A673 (cell line): ENCODE results near the gene THOC6.

Source experiments
- EZH2 ChIP-seq: fragments of 200-600 bp; sonication (generic); IDR thresholded peaks from 2 replicates; pipeline ENCODE4 v1.6.1; 2017; ENCODE audit warnings: borderline replicate concordance, low read depth, mild to moderate bottlenecking, mixed read lengths, antibody characterized with exemption, low read length; ENCODE audit not compliant: poor library complexity, severe bottlenecking
- TF ChIP-seq, protein P1 (sequence below): fragments of 300-800, 200-600 bp; sonication (generic); conservative IDR thresholded peaks from 2 replicates; pipeline ENCODE4 v1.5.1; 2017; ENCODE audit warnings: low read depth, mild to moderate bottlenecking, antibody characterized with exemption, low read length, moderate library complexity, mixed read lengths

DNA sequence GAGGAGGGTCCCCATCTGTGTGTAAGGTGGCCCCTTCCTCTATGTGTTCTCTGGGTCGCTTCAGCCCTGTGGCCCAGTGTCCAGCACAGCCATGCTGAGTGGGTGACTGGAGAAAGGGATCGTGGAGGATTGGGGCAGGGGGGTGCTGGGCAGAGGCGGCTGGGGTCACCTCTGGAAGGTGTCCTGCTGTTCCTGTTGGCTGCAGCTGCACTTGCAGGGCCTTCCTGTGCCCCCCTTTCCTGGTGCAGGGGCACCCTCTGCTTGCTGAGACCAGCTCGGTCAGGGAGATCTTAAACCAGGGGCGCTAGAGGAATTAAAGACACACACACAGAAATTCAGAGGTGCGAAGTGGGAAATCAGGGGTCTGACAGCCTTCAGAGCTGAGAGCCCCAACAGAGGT is 52.7 kb downstream of the THOC6 start:
- TF ChIP-seq, protein P1, sequence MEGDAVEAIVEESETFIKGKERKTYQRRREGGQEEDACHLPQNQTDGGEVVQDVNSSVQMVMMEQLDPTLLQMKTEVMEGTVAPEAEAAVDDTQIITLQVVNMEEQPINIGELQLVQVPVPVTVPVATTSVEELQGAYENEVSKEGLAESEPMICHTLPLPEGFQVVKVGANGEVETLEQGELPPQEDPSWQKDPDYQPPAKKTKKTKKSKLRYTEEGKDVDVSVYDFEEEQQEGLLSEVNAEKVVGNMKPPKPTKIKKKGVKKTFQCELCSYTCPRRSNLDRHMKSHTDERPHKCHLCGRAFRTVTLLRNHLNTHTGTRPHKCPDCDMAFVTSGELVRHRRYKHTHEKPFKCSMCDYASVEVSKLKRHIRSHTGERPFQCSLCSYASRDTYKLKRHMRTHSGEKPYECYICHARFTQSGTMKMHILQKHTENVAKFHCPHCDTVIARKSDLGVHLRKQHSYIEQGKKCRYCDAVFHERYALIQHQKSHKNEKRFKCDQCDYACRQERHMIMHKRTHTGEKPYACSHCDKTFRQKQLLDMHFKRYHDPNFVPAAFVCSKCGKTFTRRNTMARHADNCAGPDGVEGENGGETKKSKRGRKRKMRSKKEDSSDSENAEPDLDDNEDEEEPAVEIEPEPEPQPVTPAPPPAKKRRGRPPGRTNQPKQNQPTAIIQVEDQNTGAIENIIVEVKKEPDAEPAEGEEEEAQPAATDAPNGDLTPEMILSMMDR: no peak
- TF ChIP-seq EZH2: no peak
